GM19397 (cell line): Measurements from ENCODE around the gene PRDM11.

ENCODE experiments used
- ATAC-seq: cut with Tn5 transposase; IDR thresholded peaks from one replicate; pipeline ENCODE4 v1.9.1; 2021; ENCODE audit warnings: mild to moderate bottlenecking, moderate library complexity; ENCODE audit not compliant: unreplicated experiment

PRDM11 gene

DNA sequence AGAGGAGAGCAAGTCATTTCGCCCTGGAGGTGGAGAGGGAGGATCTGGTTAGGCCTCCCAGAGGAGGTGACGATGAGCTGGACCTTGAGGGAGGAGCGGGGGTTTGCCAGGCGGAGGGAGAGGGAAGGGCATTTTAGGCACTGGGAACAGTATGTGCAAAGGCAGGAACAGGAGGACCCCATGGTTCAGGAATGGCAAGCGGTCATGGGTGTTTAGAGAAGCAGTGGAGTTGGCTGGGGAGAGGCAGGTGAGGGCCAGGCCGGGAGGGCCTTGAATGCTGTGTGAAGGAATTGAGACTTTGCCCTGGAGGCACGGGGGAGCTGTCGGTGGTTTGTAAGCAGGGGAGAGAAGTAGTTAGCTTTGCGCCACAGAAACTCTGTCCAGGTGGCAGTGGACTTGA, 10.3 kb downstream of the PRDM11 start:
- ATAC-seq = no peak

DNA sequence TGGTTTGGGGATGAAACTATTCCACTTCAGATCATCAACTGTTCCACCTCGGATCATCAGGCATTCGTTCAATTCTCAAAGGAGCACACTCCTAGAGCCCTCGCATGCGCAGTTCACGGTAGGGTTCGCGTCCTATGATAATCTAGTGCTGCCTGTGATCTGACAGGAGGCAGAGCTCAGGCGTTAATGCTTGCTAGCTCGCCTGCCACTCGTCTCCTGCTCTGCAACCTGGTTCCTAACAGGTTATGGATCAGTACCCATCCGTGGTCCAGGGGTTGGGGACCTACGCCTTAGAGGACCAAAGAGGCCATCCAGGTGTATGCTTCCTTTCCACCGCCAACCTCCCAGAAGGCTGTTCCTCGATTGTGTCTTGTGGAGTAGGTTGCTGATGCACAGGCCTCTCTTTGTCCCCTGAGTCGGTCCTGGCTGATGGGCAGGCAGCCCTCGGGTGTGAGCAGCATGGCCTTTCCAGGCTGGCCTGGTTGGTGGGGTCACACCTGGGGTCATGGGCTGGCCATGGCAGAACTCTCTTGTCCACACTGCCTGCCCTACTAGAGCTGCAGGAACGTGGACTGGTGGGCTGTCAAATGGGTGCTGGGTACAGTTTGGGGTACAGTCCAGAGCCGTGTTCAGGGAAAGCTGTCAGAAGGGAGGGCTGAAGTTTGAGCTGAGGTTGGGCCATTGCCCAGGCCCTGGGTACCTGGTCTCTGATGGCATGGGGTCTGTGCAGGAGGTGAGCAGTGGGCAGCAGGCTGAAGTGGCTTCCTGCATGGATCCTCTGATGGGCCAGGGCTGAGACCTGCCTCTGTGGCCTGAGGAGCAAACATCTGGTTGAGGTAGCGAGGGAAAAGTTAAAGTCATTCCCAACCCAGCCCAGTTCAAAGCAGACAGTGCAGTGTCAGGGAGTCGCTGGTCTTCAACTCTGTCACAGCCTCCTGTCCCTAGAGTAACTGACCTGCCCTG, 11.1 kb downstream of the PRDM11 start:
- no peak for ATAC-seq

DNA sequence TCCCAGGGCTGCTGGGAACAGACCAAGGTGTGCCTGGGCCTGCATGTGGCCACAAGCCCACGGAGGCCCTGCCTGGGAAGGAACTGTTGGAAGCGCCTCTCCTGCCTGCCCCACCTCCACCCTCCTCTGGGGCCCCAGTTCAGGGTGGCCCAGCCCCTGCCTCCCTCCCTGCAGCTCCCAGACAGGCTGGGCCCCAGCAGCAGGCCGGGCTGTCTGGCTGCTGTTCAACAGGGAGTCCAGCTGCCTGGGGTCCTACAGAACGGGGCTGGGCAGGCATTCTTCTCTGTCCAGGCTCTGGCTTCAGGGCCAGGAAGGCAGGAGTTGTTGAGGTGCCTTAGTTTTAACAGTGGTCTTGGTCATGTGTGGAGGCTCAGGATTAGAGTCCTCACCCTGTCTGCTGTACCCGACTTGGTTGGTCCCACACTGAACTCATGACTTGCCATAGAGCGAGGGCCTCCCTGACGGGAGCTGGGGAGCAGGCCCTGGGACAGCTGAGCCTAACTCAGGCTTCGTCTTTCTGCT, 11.8 kb downstream of the PRDM11 start:
- no peak for ATAC-seq

DNA sequence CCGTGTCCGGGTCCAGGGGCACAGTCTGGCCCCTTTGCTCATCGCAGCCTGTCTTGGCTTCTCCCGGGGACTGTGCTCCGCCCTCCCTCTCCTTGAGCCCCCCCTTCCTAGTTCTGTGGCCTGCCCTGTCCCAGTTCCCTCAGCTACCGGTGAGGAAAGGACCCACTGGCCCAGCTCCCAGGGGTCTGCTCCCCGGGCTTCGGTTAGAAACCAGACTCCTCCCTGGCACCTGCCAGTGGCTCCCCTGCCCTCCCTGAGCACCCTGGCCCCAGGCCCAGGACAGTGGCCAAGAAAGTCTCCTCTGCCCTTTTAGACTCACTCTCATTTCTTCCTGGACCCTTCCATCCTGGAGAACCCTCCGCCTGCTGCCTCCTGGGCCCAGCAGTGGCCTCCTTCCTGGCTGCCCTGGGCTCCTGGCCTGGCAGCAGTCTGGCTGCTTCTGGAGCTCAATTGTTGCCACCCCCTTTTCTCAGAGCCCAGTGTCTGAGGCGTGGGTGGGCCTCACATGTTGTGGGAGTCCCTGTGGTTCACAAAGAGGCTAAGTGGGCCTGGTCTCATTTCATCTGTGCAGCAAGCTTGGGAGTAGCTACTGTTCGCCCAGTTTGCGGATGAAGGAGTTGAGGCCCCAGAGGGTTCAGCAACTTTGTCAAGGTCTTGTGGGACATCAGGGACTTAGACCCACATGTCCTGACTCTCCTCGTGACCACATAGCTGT, 12.6 kb downstream of the PRDM11 start:
- ATAC-seq = no peak

DNA sequence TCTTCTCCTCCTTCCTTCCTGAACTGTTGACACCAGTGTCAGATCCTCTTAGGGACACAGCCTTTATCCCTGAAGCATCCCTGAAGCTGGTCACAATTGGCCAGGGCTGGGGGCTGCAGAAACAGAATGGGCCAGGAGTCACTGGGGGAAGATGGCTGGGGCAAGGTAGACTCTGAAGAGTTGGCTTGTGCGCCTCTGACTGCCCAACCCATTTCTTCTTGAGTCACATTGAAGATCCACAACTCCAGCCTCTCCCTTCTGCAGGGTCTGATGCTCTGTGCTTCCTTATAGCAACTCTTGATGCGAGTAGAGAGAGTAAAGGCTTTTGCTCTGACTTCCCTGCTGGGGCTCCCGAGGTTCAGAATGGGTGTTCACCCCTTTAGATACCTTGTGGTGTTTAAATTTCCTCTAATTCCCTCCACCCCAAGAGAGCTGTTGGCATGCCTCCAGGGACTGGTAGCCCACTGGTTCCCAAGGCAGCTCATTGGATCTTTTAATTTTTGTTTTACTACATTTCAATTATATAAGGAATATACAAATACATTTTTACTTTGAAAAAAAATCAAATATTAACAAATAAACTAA, 13.4 kb downstream of the PRDM11 start:
- ATAC-seq = no peak

DNA sequence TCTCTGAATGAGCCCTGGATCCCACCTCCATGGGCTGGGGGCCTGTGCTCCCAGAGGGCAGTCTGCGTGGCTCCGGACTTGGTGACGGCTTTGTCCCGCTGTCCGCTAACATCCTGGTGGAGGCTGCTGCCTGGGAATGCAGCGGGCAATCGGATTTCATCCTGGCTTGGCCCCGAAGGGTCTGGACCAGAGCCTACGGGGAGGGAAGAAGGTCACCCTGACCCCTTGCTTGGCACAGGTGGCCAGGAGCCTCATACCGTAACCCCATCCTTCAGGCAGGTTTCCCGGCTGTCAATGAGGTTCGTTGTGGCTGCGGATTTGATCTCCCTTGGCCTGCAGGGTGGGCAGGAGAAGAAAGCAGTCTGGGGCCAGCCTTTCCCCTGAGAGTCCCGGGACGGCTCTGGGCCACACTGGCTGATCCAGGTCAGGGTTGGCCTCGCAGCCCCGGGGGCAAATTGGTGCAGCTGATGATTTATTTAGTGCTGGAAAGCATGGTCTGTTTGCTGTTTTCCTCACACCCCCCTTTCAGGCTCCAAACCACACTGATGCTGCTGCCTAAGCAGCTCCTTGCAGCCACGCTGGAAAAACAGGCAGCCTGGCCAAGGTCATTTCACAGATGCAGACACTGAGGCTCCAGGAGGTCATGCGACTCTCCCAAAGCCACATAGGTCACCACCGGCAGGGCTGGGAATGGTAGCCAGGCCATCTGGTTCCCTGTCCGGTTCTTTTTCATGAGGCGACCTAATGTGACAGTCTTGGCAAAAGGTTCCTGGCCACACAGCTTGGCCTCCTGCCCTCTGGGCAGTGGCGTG, 15.0 kb downstream of the PRDM11 start:
- ATAC-seq = no peak

DNA sequence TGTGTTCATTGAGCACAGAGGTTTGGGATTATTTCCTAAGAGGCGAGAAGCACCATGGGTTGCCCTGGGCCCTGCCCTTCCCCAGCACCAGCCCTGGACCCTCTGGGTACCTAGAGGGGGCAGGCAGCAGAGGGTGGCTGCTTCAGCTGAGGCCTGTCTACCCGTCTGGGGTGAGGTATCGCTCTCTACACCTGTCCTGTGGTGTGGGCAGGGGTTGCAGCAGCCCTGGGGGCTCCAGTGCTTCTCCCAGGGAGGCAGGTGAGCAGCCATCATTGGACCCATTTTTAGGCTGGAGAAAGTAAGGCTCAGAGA, 15.6 kb downstream of the PRDM11 start:
- no peak for ATAC-seq

DNA sequence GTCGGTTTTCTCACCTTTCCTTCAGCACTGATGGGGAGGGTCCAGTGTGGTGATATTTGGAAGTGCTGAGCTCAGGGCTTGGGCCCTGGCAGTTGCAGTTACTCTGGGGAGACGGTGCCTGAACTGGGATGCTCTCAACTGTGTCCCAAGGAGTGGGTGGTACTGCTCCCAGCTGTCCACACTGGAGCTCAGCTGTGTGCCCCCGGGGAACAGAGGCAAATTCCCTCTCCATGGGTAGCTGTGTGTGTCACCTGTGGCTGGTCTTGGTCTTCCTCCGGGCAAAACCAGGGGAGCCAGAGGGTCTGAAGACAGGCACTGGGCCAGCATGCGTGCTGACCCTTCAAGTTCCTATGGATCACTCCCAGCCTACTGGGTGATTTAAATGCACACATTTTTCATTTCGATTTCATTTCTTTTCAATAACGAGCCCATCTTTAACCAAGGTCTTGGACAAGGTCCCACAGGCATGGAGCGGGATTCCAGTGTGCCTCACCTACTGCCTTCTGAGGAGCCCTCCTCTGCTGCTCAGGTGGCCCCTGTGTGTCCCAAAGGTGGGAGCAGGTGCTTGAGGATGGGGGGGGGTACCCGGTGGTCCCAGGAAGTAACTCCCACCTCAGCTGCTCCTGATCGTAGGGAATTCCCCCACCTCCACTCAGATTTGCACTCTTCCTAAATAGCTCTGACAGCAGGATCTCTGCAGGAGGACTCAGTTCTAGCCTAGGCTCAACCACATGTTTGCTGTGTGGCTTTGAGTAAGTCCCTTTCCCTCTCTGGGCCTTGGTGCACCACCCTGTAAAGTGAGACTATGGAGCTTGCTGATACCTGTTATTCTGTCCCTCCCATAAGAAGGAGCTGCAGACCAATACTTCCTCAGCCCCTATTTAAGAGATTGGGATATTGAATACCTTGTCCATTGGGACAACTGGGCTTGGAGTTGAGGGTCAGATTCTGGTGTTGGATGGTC, 16.8 kb downstream of the PRDM11 start:
- ATAC-seq = no peak

DNA sequence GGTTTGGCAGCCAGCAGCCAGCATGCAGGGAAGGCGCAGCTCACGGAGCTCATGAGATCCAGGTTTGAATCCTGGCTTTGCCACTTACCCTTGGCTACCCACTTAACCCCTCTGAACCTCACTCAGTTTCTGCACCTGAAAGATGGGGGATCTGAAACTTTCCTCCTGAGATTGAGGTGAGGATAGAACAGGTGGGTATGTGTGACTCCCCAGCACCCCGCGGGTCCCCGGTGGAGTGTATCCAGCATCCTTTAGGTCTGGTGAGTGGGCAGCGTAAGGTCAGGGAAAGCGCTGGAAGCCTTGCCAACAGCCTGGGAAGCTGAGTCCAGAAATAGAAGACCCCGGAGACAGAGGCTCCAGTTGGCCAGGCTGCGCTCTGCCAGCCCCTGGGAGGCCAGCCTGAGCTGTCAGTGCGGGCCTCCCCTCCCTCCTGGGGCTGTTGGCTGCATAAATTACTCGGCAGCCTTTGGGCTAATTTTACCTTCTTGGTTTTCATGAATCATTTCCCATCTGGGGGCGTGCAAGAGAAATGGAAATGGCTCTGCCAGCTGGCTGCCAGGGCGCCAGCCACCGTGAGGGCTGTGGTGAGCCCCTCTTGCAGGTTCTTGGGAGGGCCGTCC, 17.6 kb downstream of the PRDM11 start:
- no peak for ATAC-seq

DNA sequence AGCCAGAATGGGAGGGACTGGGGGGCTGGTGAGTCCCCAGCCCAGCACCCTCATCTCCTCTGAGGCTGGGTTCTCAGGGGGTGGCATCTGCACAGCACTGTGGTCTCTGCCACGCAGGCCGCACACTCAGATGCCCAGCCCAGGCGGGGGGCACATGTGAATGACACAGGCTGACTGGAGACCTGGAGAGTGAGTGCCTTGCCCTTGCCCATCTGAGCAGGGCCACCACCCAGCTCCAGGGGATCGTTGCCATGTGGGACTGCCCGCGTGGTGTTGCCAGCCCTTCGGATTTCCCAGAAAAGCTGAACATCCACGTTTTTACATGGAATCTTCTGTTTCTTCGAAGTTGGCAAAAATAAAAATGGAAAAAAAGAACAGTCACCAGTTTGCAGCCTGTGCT, 18.9 kb downstream of the PRDM11 start:
- no peak for ATAC-seq

DNA sequence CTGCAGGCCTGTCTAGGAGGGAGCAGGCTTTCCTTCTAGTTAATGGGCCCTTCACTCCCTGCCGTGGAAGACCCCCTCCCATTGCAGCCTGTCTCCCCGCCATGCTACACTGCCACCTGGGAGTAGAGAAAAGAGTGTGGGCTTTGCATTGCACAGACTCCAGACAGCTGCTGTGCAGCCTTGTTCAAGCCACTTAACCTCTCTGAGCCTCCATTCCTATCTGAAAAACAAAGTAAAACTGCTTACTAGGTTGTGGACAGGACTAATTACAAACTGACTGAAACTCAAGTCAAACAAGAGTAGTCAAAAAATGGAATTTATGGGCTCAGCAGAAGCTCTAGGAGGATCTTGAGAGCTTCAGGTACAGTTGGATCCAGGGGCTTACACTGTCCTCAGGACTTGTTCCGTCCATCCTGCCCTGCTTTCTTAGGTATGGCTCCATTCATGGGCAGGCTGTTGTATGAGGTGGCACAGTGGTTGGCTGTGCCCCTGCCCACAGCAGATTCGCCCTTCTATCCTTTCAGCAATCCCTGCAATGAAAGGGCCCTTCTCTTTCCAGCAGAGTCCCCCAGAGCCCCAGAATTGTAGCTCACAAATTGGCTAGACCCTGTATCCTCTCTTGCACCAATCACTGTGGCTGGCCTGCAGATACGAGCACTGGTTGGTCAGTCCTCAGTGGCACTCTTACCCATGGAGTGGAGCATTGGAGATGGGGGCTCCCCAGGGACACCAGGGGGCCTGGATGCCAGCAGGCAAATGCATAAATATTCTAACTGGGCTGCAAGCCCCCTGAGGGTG, 19.6 kb downstream of the PRDM11 start:
- ATAC-seq = no peak

DNA sequence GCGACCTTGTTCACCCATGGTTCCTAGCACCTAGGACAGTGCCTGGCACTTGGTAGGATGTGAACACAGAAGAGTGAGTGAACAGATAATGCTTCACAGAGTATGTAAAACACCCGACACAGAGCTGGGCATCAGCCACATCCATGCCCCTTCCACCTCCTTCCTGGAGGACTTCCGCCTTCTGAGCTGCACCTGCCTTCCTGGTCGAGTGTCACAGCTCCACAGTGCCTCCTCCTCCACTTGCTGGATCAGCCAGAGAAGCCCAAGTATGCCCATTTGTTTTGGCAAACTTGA, 20.1 kb downstream of the PRDM11 start:
- ATAC-seq = no peak

DNA sequence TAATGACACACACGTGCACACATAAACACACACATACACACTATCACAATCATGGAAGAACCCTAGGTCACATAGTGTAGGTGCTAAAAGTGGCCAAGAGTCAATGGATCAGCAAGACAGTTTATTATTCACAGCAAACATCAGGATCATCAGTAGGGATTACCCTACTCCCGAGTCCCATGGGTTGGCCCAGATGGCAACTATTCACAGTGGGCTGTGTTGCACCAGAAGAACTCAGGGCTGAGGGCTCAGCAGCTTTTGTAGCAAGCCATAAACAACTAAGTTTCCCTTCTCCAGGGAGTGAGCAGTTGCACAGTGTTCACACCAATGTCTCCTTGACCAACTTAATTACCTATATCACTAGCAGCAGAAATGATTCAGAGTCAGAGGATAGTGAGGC, 20.8 kb downstream of the PRDM11 start:
- no peak for ATAC-seq

DNA sequence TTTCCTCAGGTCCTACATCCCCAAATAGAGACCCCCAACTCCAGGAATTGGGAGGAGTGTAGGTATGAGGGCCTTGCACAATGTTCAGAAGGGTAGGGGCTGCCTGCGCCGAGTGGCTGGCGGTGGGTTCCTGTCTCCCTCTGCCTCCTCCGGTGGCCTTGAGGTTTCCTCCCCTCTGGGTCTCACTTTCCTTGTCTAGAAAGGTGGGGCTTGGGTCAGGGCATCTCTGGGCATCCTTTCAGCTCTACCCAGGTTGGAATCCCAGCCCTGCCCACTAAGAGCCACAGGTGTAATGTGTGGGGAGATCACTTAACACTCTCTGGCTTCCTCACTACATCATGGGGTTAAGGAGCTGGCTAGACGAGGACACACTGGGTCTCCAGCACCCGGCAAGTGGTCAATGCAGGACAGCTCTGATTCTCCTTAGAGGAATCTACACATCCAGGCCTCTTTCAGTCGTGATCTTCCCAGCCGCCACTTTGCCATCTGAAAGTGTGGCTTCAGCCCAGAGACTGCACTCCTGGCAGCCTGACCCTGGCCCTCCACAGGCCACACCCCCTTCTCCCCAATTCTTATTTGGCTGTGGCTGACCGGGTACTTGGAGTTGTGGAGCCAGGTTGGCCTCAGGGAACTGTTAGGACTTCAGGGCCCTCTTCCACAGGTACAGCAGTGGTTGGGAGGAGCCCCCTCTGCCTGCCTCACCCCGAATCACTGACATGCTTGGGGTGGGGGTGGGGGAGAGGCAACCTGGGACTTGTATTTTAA, 22.1 kb downstream of the PRDM11 start:
- no peak for ATAC-seq

DNA sequence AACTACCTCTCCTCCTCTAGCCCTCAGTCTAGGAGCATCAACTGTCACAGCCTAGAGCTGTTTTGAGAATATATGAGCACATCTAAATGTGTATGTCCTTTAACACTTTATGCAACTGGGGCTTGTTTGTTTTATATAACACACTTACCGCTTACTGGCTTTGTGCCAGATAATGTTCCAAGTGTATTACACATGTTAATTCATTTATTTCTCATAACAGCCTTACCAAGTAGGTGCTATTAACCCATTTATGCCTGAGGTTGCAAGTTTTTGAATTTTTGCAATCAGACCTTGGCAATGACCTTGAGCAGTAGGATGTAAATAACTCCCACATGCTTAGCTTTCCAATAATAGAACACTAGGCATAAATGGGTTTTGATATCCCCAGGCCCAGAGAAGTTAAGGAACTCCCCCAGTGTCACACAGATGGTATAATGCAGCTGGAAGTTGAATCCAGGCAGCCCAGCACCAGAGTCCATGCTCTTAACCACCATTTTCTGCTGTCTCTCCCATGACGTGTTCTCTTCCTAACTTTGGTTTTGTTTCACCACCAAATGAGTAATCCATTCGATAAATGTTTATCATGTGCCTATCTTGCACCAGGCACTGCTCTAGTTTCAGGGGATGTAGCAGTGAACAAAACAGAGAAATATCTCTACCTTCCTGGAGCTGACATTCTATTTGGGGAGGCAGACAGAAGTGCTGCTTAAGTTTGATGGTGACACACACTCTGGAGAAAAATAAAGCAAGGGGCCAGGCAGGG, 23.1 kb downstream of the PRDM11 start:
- no peak for ATAC-seq

DNA sequence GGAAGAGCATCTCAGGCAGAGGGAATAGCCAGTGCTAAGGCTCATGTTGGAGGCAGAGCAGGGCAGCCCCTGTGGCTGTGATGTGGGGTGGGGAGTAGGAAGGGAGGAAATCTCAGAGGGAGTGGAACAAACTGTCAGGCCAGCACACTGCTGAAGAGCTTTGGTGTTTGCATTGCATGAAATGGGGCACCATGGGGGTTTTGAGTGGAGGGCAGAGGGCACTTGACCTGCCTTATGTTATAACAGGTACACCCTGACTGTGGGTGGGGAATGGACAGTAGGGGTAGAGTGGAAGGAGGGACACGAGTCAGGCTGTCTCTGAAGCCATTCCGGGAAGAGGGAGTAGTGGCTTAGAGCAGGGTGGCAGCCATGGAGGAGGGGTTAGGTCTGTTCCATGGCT, 24.0 kb downstream of the PRDM11 start:
- ATAC-seq = no peak

DNA sequence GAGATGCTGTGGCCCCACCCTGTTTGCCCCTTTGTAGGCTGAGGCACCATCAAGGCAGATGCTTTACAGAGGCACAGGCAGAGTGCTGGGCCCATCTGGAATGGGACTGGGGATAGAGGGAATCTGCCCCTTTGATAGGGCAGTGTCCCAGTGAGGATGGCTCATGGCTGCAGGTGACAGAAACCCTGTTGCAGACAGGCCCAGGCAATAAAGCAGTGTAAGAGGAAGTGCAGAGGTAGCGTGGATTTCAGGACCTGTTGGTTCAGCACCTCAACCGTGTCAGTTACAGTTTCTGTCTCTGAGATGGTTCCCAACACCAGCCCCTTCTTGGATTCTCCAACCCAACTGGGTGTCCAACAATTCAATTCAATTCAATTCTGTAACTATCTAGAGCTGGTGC, 25.1 kb downstream of the PRDM11 start:
- ATAC-seq = no peak
